Measurements from ENCODE around the gene AFF2. TPM values are rescaled to one million over a fixed set of nuclear protein-coding genes. Genes with fewer than 3 reads are reported as not detected.

Gene AFF2
- total RNA-seq, 1 experiment from 2014 or later, result 0.05 TPM

- Histone ChIP-seq H3K9ac (ENCODE audit: low read length) (no peak overlapping the region), H3K4me2 (ENCODE audit: low read length) (no peak overlapping the region), H3K4me3 (replicated peaks in 1 of 2; ENCODE audit: low read depth in 1 of 2, low read length in 2 of 2) (no peak overlapping the region), H4K20me1 (ENCODE audit: insufficient read depth) (no peaks in the 10 kb centered on the region), H2AFZ (ENCODE audit: low read depth, low read length, poor library complexity, severe bottlenecking) (no peak overlapping the region), H3K36me3 (ENCODE audit: control insufficient read depth in 1 of 2, insufficient read depth in 2 of 2, low read length in 2 of 2) (no peaks in the 10 kb centered on the region), H3K4me1 (ENCODE audit: control insufficient read depth in 1 of 2, insufficient read depth in 2 of 2, low read length in 2 of 2) (no peaks in the 10 kb centered on the region), H3K79me2 (ENCODE audit: insufficient read depth, low read length) (no peaks in the 10 kb centered on the region), H3K27ac (ENCODE audit: low read depth, low read length) (no peak overlapping the region), H3K9me3 (ENCODE audit: control insufficient read depth in 1 of 2, insufficient read depth in 1 of 2, low read depth in 1 of 2, low read length in 2 of 2) (no peaks in the 10 kb centered on the region; a peak in 1 of 4 replicates), H3K27me3 (ENCODE audit: insufficient read depth, low read length) (no peaks in the 10 kb centered on the region), H3K9me2 (ENCODE audit: insufficient read depth) (no peaks in the 10 kb centered on the region)
- TF ChIP-seq ZNF274 (IDR thresholded peaks at IDR 0.05; ENCODE audit: low read depth, low read length), result no peak
- TF ChIP-seq POLR2AphosphoS5 (IDR thresholded peaks at IDR 0.05; ENCODE audit: low read depth, low read length), result no peak
- no peak for TF ChIP-seq EZH2phosphoT487 (IDR thresholded peaks at IDR 0.05; ENCODE audit: borderline replicate concordance)
- TF ChIP-seq POLR2A (IDR thresholded peaks at IDR 0.05; ENCODE audit: borderline replicate concordance, extremely low read depth, insufficient read depth, insufficient read length), result no peak
- TF ChIP-seq, protein P1, sequence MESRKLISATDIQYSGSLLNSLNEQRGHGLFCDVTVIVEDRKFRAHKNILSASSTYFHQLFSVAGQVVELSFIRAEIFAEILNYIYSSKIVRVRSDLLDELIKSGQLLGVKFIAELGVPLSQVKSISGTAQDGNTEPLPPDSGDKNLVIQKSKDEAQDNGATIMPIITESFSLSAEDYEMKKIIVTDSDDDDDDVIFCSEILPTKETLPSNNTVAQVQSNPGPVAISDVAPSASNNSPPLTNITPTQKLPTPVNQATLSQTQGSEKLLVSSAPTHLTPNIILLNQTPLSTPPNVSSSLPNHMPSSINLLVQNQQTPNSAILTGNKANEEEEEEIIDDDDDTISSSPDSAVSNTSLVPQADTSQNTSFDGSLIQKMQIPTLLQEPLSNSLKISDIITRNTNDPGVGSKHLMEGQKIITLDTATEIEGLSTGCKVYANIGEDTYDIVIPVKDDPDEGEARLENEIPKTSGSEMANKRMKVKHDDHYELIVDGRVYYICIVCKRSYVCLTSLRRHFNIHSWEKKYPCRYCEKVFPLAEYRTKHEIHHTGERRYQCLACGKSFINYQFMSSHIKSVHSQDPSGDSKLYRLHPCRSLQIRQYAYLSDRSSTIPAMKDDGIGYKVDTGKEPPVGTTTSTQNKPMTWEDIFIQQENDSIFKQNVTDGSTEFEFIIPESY (IDR thresholded peaks at IDR 0.05; ENCODE audit: extremely low read depth, insufficient replicate concordance, low read length), result no peak
- no peak for TF ChIP-seq CBX3 (IDR thresholded peaks at IDR 0.05; ENCODE audit: low read depth)
- no peak for DNase-seq (ENCODE audit: low read depth, low spot score)
- RAD21 ChIA-PET (ENCODE audit: low non-redundant PET in 1 of 2, low total read pairs in 2 of 2, uncharacterized antibody in 2 of 2, unreplicated experiment in 2 of 2), result no interaction called here
- POLR2A ChIA-PET, result no interaction called here
- CTCF ChIA-PET, result no interaction called here
- intact Hi-C loops (cut with micrococcal nuclease), result no loop called here
- BruUV-seq (replicated peaks), result no TSS peak
- ATAC-seq, result no peak
Measured at GRCh38 chrX:148732743-148733142, 232.3 kb downstream of the AFF2 start.

DNA sequence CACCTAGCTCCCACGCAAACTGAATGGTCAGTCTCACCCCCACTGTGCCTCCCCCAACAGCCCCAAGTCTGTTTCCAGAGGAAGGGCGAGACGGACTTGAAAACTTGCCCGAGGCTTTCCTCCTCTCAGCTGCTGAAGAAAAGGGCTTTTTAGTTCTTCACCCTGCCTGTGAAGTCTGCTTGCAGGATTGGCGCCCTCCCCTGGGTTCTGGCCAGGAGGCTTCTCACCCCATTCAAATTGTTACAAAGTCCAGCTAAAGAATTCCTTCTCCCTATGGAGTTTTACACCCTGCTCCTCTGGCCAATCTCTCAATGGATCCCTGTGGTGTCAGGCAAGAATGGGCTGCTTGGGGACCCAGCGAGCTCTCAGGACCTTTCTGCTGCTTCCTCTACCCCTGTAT lies 241.0 kb downstream of the AFF2 start:
- no peak overlapping the region for H3K9ac ChIP-seq (ENCODE audit: low read length)
- no peaks in the 10 kb centered on the region for H3K36me3 ChIP-seq (ENCODE audit: control insufficient read depth in 1 of 2, insufficient read depth in 2 of 2, low read length in 2 of 2)
- no peaks in the 10 kb centered on the region for H3K9me2 ChIP-seq (ENCODE audit: insufficient read depth)
- intact Hi-C loops (cut with micrococcal nuclease), result no loop called here
- no peak overlapping the region for H2AFZ ChIP-seq (ENCODE audit: low read depth, low read length, poor library complexity, severe bottlenecking)
- H3K79me2 ChIP-seq (ENCODE audit: insufficient read depth, low read length), result no peaks in the 10 kb centered on the region
- no peaks in the 10 kb centered on the region for H4K20me1 ChIP-seq (ENCODE audit: insufficient read depth)
- DNase-seq (ENCODE audit: low read depth, low spot score) (no peak), ATAC-seq (no peak)
- H3K4me1 ChIP-seq (ENCODE audit: control insufficient read depth in 1 of 2, insufficient read depth in 2 of 2, low read length in 2 of 2), result no peaks in the 10 kb centered on the region
- H3K27me3 ChIP-seq (ENCODE audit: insufficient read depth, low read length), result no peaks in the 10 kb centered on the region
- H3K9me3 ChIP-seq (ENCODE audit: control insufficient read depth in 1 of 2, insufficient read depth in 1 of 2, low read depth in 1 of 2, low read length in 2 of 2), result no peaks in the 10 kb centered on the region
- ChIA-PET CTCF (no interaction called here), RAD21 (ENCODE audit: low non-redundant PET in 1 of 2, low total read pairs in 2 of 2, uncharacterized antibody in 2 of 2, unreplicated experiment in 2 of 2) (no interaction called here), POLR2A (no interaction called here)
- H3K4me2 ChIP-seq (ENCODE audit: low read length), result no peak overlapping the region
- H3K4me3 ChIP-seq (replicated peaks in 1 of 2; ENCODE audit: low read depth in 1 of 2, low read length in 2 of 2), result no peak overlapping the region
- no peak overlapping the region for H3K27ac ChIP-seq (ENCODE audit: low read depth, low read length)
- no TSS peak for BruUV-seq (replicated peaks)
- TF ChIP-seq FOSL1 (IDR thresholded peaks at IDR 0.05; ENCODE audit: low read depth) (no peak), TCF7L2 (IDR thresholded peaks at IDR 0.05; ENCODE audit: borderline replicate concordance, extremely low read depth, insufficient read depth, insufficient read length) (no peak), MAX (IDR thresholded peaks at IDR 0.05) (no peak), CBX3 (IDR thresholded peaks at IDR 0.05; ENCODE audit: low read depth) (no peak), SIN3A (IDR thresholded peaks at IDR 0.05; ENCODE audit: low read depth) (no peak), EZH2 (IDR thresholded peaks at IDR 0.05) (no peak), YY1 (IDR thresholded peaks at IDR 0.05; ENCODE audit: extremely low read depth, insufficient replicate concordance, low read depth, low read length) (no peak), ZFX (IDR thresholded peaks at IDR 0.05) (no peak), SP1 (IDR thresholded peaks at IDR 0.05; ENCODE audit: low read depth) (no peak), ATF3 (IDR thresholded peaks at IDR 0.05) (no peak), EGR1 (IDR thresholded peaks at IDR 0.05; ENCODE audit: low read depth) (no peak)
- TF ChIP-seq, protein P2, sequence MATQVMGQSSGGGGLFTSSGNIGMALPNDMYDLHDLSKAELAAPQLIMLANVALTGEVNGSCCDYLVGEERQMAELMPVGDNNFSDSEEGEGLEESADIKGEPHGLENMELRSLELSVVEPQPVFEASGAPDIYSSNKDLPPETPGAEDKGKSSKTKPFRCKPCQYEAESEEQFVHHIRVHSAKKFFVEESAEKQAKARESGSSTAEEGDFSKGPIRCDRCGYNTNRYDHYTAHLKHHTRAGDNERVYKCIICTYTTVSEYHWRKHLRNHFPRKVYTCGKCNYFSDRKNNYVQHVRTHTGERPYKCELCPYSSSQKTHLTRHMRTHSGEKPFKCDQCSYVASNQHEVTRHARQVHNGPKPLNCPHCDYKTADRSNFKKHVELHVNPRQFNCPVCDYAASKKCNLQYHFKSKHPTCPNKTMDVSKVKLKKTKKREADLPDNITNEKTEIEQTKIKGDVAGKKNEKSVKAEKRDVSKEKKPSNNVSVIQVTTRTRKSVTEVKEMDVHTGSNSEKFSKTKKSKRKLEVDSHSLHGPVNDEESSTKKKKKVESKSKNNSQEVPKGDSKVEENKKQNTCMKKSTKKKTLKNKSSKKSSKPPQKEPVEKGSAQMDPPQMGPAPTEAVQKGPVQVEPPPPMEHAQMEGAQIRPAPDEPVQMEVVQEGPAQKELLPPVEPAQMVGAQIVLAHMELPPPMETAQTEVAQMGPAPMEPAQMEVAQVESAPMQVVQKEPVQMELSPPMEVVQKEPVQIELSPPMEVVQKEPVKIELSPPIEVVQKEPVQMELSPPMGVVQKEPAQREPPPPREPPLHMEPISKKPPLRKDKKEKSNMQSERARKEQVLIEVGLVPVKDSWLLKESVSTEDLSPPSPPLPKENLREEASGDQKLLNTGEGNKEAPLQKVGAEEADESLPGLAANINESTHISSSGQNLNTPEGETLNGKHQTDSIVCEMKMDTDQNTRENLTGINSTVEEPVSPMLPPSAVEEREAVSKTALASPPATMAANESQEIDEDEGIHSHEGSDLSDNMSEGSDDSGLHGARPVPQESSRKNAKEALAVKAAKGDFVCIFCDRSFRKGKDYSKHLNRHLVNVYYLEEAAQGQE (IDR thresholded peaks at IDR 0.05; ENCODE audit: low read depth), result no peak

Measured in HCT116 (cell line).